ENCODE data around the gene MED25.

- TF ChIP-seq EZH2phosphoT487 (IDR thresholded peaks at IDR 0.05; ENCODE audit: borderline replicate concordance) (no peak), CTCF (conservative IDR thresholded peaks at IDR 0.05; ENCODE audit: low read length) (no peak)
These were observed 15.1 kb upstream of the MED25 start for GRCh38 chr19:49802836-49803528.

Data from Loucy (cell line).